Activated B cell treated with CpG ODN at 0.5 μM for 24 hours (primary cell): ENCODE measurements around the gene RASSF3. TPM values are rescaled to one million over a fixed set of nuclear protein-coding genes. Genes with fewer than 3 reads are reported as not detected.

Source experiments
- ATAC-seq: fragments of 200-7000 bp; cut with Tn5 transposase; one replicate; pipeline ENCODE4 v1.10.0; 2021; ENCODE audit warnings: low read depth, mild to moderate bottlenecking, moderate library complexity
- CTCF ChIA-PET: fragments of 350-600 bp; sonication (Branson Sonifier 250); formaldehyde crosslinking; loops from one replicate; lab custom pipeline; 2021; ENCODE audit warnings: antibody characterized with exemption; lab: Charles Lee
- POLR2A ChIA-PET: fragments of 350-600 bp; sonication (Branson Sonifier 250); formaldehyde crosslinking; loops from one replicate; lab custom pipeline; 2021; ENCODE audit warnings: antibody characterized with exemption; lab: Charles Lee
- DNase-seq: peaks from one replicate; pipeline ENCODE4 v3.0.0; 2022
- H3K27ac Mint-ChIP-seq: one replicate; pipeline ENCODE4 v1.8.0; 2020; ENCODE audit warnings: mixed read lengths
- H3K27me3 Mint-ChIP-seq: one replicate; pipeline ENCODE4 v1.8.0; 2021; ENCODE audit warnings: mixed read lengths
- H3K36me3 Mint-ChIP-seq: one replicate; pipeline ENCODE4 v1.8.0; 2021; ENCODE audit warnings: low read depth, mixed read lengths
- H3K4me1 Mint-ChIP-seq: one replicate; pipeline ENCODE4 v1.8.0; 2021; ENCODE audit warnings: mixed read lengths
- H3K4me3 Mint-ChIP-seq: one replicate; pipeline ENCODE4 v1.8.0; 2020; ENCODE audit warnings: mild to moderate bottlenecking, mixed read lengths
- H3K9me3 Mint-ChIP-seq: one replicate; pipeline ENCODE4 v1.8.0; 2020; ENCODE audit warnings: mixed read lengths
- CTCF ChIP-seq: fragments of 200-600 bp; IDR thresholded peaks from one replicate; pipeline ENCODE4 v1.8.0; 2022; ENCODE audit warnings: antibody characterized with exemption, mild to moderate bottlenecking
- intact Hi-C: fragments of 100-400 bp; cut with micrococcal nuclease; formaldehyde crosslinking; loops from one replicate; pipeline ENCODE4 v1.15.1; 2024
- total RNA-seq: library from RNA; stranded (reverse); gene quantifications from 2 replicates; pipeline ENCODE4 v1.2.3, GENCODE V29; 2022

RASSF3 gene
- total RNA-seq, 1 donor from 2014 or later: 95.7 TPM

- no peak for DNase-seq
- CTCF ChIA-PET: interaction anchor here (1.2 kb wide), 1 partner anchor 9 kb away, joined by 4 read pairs; no protein-coding TSS in a partner anchor
- TF ChIP-seq CTCF: no peak
- no peak overlapping the region for H3K4me3 Mint-ChIP-seq
- peaks cover 2% of the 10 kb centered on the region for H3K9me3 Mint-ChIP-seq
- H3K4me1 Mint-ChIP-seq: peaks cover 79% of the 10 kb centered on the region
- intact Hi-C loops: loop anchor here (2.0 kb wide), 1 partner anchor 20 kb away; no protein-coding TSS in a partner anchor
- H3K36me3 Mint-ChIP-seq: peaks cover 63% of the 10 kb centered on the region
- POLR2A ChIA-PET: interaction anchor here (1.1 to 1.9 kb wide), 2 partner anchors 24 to 65 kb away, joined by 3 to 8 read pairs; no protein-coding TSS in a partner anchor
- no peak for ATAC-seq
- peak overlapping the region; percentile 42 for H3K27ac Mint-ChIP-seq
- no peaks in the 10 kb centered on the region for H3K27me3 Mint-ChIP-seq
These were observed 23.0 kb downstream of the RASSF3 start for GRCh38 chr12:64633011-64633939.

- DNase-seq (no peak), ATAC-seq (no peak)
- H3K36me3 Mint-ChIP-seq: peaks cover 66% of the 10 kb centered on the region
- POLR2A ChIA-PET: interaction anchor here (1.9 kb wide), 1 partner anchor 25 kb away, joined by 8 read pairs; no protein-coding TSS in a partner anchor
- H3K27ac Mint-ChIP-seq: peak overlapping the region; percentile 42
- CTCF ChIA-PET: no interaction called here
- no peak for TF ChIP-seq CTCF
- H3K27me3 Mint-ChIP-seq: no peaks in the 10 kb centered on the region
- intact Hi-C loops: loop anchor here (2.0 kb wide), 1 partner anchor 19 kb away; no protein-coding TSS in a partner anchor
- peaks cover 2% of the 10 kb centered on the region for H3K9me3 Mint-ChIP-seq
- peaks cover 81% of the 10 kb centered on the region for H3K4me1 Mint-ChIP-seq
- no peak overlapping the region for H3K4me3 Mint-ChIP-seq
These were observed 23.6 kb downstream of the RASSF3 start for GRCh38 chr12:64633940-64634337.

GRCh38 chr12:64634508-64635092, 24.3 kb downstream of the RASSF3 start:
- no peak for TF ChIP-seq CTCF
- POLR2A ChIA-PET: interaction anchor here (1.9 kb wide), 1 partner anchor 26 kb away, joined by 8 read pairs; no protein-coding TSS in a partner anchor
- no peak for DNase-seq
- CTCF ChIA-PET: interaction anchor here (1.1 kb wide), 1 partner anchor 13 kb away, joined by 3 read pairs; no protein-coding TSS in a partner anchor
- H3K36me3 Mint-ChIP-seq: peaks cover 63% of the 10 kb centered on the region
- H3K9me3 Mint-ChIP-seq: peaks cover 2% of the 10 kb centered on the region
- no peak overlapping the region for H3K27ac Mint-ChIP-seq
- no peak for ATAC-seq
- H3K27me3 Mint-ChIP-seq: no peaks in the 10 kb centered on the region
- no peak overlapping the region for H3K4me3 Mint-ChIP-seq
- peaks cover 85% of the 10 kb centered on the region for H3K4me1 Mint-ChIP-seq
- intact Hi-C loops: no loop called here

GRCh38 chr12:64635356-64635998, 25.2 kb downstream of the RASSF3 start:
- no peak for ATAC-seq
- no peak overlapping the region for H3K4me3 Mint-ChIP-seq
- H3K27ac Mint-ChIP-seq: peak overlapping the region; percentile 21
- no peak for DNase-seq
- ChIA-PET POLR2A (no interaction called here), CTCF (interaction anchor here (1.1 kb wide), 1 partner anchor 14 kb away, joined by 3 read pairs; no protein-coding TSS in a partner anchor)
- H3K9me3 Mint-ChIP-seq: peaks cover 2% of the 10 kb centered on the region
- no peak for TF ChIP-seq CTCF
- peaks cover 87% of the 10 kb centered on the region for H3K4me1 Mint-ChIP-seq
- intact Hi-C loops: no loop called here
- no peaks in the 10 kb centered on the region for H3K27me3 Mint-ChIP-seq
- peaks cover 67% of the 10 kb centered on the region for H3K36me3 Mint-ChIP-seq
